ENCODE measurements around the gene SMARCA4.
A peak's percentile ranks its signal among the peaks of the same experiment; 100 is the strongest.

Gene SMARCA4

DNA sequence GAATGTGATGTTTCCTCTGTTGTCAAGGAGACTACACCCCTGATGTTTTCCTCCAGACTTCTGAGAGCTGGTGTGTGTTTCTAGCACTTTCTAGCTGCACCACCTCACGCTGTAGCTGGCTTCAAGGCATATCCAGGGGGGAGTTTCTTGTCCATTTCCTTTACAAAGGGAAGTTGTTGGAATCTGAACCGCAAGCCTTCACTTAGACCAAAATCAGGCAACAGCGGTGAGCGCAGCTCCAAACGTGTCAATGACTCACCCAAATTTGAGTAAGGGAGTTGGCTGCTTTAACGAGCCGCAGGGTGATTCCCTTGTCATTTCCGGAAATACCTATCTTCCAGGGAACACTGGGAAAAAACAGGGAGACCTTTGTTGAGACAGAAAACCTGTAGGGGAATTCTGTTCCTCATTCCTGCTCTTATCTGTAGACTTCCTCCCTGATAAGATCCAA is 130.9 kb downstream of the SMARCA4 start (continued):
- TF ChIP-seq IKZF3 (tag by site-specific recombination; IDR thresholded peaks at IDR 0.05) (peak; percentile 86), SP2 (tag by site-specific recombination; IDR thresholded peaks at IDR 0.05) (peak; percentile 29), SP7 (tag by site-specific recombination; IDR thresholded peaks at IDR 0.05) (peak; percentile 53), ZBTB17 (tag by site-specific recombination; IDR thresholded peaks at IDR 0.05) (0 out of 2 replicates have a peak, but pooled peaks have one; percentile 48), ZNF585B (tag by site-specific recombination; IDR thresholded peaks at IDR 0.05) (no peak), WT1 (tag by site-specific recombination; IDR thresholded peaks at IDR 0.05) (peak; percentile 88), ZNF394 (tag by site-specific recombination; IDR thresholded peaks at IDR 0.05; ENCODE audit: borderline replicate concordance) (peak; percentile 37; the same call in 1 of the 2 replicates), PRDM1 (tag by site-specific recombination; IDR thresholded peaks at IDR 0.05) (peak; percentile 74), ZNF10 (tag by site-specific recombination; IDR thresholded peaks at IDR 0.05) (no peak), SCRT2 (tag by site-specific recombination; IDR thresholded peaks at IDR 0.05) (0 out of 2 replicates have a peak, but pooled peaks have one; percentile 36), ZBTB20 (tag by site-specific recombination; IDR thresholded peaks at IDR 0.05) (peak; percentile 37; the same call in 1 of the 2 replicates)
- TF ChIP-seq, protein P1, sequence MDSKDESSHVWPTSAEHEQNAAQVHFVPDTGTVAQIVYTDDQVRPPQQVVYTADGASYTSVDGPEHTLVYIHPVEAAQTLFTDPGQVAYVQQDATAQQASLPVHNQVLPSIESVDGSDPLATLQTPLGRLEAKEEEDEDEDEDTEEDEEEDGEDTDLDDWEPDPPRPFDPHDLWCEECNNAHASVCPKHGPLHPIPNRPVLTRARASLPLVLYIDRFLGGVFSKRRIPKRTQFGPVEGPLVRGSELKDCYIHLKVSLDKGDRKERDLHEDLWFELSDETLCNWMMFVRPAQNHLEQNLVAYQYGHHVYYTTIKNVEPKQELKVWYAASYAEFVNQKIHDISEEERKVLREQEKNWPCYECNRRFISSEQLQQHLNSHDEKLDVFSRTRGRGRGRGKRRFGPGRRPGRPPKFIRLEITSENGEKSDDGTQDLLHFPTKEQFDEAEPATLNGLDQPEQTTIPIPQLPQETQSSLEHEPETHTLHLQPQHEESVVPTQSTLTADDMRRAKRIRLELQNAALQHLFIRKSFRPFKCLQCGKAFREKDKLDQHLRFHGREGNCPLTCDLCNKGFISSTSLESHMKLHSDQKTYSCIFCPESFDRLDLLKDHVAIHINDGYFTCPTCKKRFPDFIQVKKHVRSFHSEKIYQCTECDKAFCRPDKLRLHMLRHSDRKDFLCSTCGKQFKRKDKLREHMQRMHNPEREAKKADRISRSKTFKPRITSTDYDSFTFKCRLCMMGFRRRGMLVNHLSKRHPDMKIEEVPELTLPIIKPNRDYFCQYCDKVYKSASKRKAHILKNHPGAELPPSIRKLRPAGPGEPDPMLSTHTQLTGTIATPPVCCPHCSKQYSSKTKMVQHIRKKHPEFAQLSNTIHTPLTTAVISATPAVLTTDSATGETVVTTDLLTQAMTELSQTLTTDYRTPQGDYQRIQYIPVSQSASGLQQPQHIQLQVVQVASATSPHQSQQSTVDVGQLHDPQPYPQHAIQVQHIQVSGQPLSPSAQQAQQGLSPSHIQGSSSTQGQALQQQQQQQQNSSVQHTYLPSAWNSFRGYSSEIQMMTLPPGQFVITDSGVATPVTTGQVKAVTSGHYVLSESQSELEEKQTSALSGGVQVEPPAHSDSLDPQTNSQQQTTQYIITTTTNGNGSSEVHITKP (tag by site-specific recombination; IDR thresholded peaks at IDR 0.05), result peak; percentile 65
- TF ChIP-seq, protein P2, sequence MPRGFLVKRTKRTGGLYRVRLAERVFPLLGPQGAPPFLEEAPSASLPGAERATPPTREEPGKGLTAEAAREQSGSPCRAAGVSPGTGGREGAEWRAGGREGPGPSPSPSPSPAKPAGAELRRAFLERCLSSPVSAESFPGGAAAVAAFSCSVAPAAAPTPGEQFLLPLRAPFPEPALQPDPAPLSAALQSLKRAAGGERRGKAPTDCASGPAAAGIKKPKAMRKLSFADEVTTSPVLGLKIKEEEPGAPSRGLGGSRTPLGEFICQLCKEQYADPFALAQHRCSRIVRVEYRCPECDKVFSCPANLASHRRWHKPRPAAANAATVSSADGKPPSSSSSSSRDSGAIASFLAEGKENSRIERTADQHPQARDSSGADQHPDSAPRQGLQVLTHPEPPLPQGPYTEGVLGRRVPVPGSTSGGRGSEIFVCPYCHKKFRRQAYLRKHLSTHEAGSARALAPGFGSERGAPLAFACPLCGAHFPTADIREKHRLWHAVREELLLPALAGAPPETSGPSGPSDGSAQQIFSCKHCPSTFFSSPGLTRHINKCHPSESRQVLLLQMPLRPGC (tag by site-specific recombination; IDR thresholded peaks at IDR 0.05), result peak; percentile 70

DNA sequence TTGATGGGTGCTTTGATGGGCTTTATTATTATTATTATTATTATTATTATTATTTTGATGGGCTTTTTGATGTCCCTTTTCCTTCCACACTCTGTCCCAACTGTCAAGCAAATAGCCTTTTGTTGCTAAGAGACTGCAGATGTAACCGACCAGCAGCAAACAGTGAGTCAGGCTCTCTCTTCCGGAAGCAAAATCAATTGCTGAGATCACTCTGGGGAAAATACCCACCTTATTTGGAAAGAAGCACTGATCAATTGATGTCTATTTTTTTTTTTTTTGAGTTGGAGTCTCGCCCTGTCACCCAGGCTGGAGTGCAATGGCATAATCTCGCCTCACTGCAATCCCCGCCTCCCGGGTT is 131.3 kb downstream of the SMARCA4 start:
- no peaks in the 10 kb centered on the region for H3K9me3 ChIP-seq (ENCODE audit: control insufficient read depth, insufficient read depth, low read depth, low read length)
- peaks cover 0 to 10% of the 10 kb centered on the region in 2 experiments; a peak in 1 of 3 replicates for H3K36me3 ChIP-seq (ENCODE audit: control insufficient read depth in 2 of 2, insufficient read depth in 1 of 2, low read length in 2 of 2)
- POLR2A ChIA-PET, result interaction anchor here (0.5 to 1.4 kb wide), 2 partner anchors 30 to 56 kb away, joined by 4 to 5 read pairs; no protein-coding TSS in a partner anchor
- no peak overlapping the region for H3K4me3 ChIP-seq (ENCODE audit: low read depth, low read length)
- H3K4me1 ChIP-seq (ENCODE audit: control insufficient read depth, insufficient read depth, low read length), result peaks cover 10% of the 10 kb centered on the region; the same call in 1 of the 2 replicates
- CTCF ChIA-PET, result interaction anchor here (0.6 to 5.0 kb wide), 5 partner anchors 21 to 343 kb away, joined by 3 to 26 read pairs (median 6); partner anchors contain the start of gene PRKCSH
- H3K27ac ChIP-seq (ENCODE audit: extremely low read depth, low read depth, low read length), result no peak overlapping the region
- TF ChIP-seq SP2 (tag by site-specific recombination; IDR thresholded peaks at IDR 0.05) (no peak), ZNF501 (tag by site-specific recombination; IDR thresholded peaks at IDR 0.05) (no peak), ZNF660 (tag by site-specific recombination; IDR thresholded peaks at IDR 0.05) (0 out of 2 replicates have a peak, but pooled peaks have one; percentile 3), ZNF621 (tag by site-specific recombination; IDR thresholded peaks at IDR 0.05) (no peak), ZNF350 (tag by site-specific recombination; IDR thresholded peaks at IDR 0.05) (no peak), ZNF394 (tag by site-specific recombination; IDR thresholded peaks at IDR 0.05; ENCODE audit: borderline replicate concordance) (0 out of 2 replicates have a peak, but pooled peaks have one; percentile 1), ZNF747 (tag by site-specific recombination; IDR thresholded peaks at IDR 0.05) (no peak), OSR2 (tag by site-specific recombination; IDR thresholded peaks at IDR 0.05) (peak; percentile 30; the same call in 1 of the 2 replicates), ZNF423 (tag by site-specific recombination; IDR thresholded peaks at IDR 0.05) (no peak), BCL11A (tag by site-specific recombination; IDR thresholded peaks at IDR 0.05; ENCODE audit: low read depth) (no peak), ZNF366 (tag by site-specific recombination; conservative IDR thresholded peaks at IDR 0.05) (no peak), ZSCAN30 (tag by site-specific recombination; IDR thresholded peaks at IDR 0.05) (no peak), ZNF560 (tag by site-specific recombination; IDR thresholded peaks at IDR 0.05; ENCODE audit: borderline replicate concordance) (no peak)

Measured in HEK293 (cell line).